NCI-H1694 (cell line): ENCODE data around the gene ZNF362.
"Not testable (repeated sequence)": the region's sequence is repeated elsewhere in the genome, so short reads cannot be mapped to it uniquely, and the experiment has no call there.

Experiments used
- DNase-seq: peaks from one replicate; lab custom pipeline; 2025; lab: John Stamatoyannopoulos, UW

The ZNF362 gene

DNA sequence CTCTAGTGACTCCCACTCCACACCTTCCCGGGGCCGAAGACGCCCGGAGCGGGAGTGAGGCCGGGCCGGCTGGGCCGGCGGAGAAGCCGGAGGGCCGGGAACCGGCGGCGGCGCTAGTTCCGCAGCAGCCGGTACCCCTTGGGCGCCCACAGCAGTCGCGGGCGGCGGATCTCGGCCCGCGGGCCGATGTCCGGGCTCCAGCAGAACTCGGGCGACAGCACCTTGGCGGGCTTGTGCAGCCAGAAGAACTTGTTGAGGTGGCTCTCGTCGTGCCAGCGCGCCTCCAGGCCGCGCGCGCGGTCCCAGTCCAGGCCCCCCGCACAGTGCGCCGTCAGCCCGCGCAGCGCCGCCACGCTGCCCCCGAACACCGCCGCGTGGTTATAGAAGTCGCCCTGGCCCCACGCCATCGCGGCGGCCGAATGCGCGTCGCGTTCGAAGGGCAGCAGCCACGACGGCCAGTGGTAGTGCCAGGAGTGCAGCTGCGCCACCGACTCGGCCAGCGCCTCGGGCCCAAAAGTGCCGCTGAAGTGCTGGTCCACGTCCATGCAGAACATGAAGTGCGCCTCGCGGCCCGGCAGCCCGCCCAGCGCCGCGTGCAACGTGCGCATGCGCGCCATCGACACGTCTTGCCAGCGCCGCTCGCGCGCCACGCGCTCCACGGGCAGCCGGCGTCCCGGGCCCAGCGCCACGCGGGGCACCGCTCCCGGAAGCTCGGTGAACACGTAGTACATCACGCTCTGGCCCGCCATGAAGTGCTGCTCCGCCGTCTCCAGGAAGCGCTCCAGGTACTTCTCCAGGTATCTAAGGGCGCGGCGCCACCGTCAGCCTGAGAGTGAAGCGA lies 50.6 kb downstream of the ZNF362 start:
- no peak for DNase-seq

- DNase-seq, result no peak
Measured at GRCh38 chr1:33307494-33307864, 51.2 kb downstream of the ZNF362 start.

GRCh38 chr1:33309351-33309750 lies 53.1 kb downstream of the ZNF362 start:
- not testable (repeated sequence) for DNase-seq

DNA sequence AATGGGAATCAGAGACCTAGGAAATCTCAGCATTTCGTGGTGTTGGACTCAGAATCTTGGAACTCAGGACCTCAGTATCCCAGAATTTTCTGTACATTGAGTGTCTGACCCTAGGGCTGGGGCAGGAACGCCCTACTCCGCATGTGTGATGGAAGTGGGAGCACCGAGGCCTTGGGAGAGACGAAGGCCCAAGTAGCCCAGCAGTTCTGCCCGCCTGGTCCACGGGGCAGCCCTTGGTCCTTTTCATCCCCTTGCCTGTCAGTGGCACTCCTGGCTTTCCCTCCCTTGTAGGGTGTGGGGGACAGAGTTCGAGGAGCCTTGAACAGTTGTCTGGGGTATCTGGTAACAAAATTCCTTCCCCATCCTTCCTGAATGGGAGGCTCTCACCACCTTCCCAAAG lies 54.4 kb downstream of the ZNF362 start:
- no peak for DNase-seq

- no peak for DNase-seq
Measured at GRCh38 chr1:33311706-33312412, 55.6 kb downstream of the ZNF362 start.

GRCh38 chr1:33312413-33312749 lies 56.1 kb downstream of the ZNF362 start:
- DNase-seq, result no peak

GRCh38 chr1:33314416-33314815 lies 58.1 kb downstream of the ZNF362 start:
- DNase-seq, result no peak

- no peak for DNase-seq
Measured at GRCh38 chr1:33316601-33317000, 60.3 kb downstream of the ZNF362 start.

DNA sequence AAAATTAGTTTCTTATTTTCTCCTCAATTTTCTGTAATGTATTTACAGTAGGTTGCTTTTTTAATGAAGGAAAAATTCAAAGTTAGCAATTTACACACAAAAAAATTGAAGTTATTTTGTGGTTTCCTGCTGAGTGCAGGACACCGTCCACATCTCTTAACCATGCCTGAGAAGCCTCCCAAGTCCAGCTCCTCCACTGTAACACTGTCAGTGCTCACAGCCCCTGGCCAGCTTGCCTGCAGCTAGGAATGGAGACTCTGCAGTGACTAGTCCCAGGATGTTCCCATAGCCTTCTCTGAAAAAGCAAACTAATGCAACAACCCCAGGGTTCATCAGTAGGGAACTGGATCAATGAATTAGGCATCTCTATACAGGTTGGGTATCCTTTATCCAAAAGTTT lies 61.1 kb downstream of the ZNF362 start:
- DNase-seq, result no peak

- DNase-seq, result no peak
Measured at GRCh38 chr1:33317946-33318345, 61.7 kb downstream of the ZNF362 start.

- no peak for DNase-seq
Measured at GRCh38 chr1:33319186-33319948, 63.1 kb downstream of the ZNF362 start.

DNA sequence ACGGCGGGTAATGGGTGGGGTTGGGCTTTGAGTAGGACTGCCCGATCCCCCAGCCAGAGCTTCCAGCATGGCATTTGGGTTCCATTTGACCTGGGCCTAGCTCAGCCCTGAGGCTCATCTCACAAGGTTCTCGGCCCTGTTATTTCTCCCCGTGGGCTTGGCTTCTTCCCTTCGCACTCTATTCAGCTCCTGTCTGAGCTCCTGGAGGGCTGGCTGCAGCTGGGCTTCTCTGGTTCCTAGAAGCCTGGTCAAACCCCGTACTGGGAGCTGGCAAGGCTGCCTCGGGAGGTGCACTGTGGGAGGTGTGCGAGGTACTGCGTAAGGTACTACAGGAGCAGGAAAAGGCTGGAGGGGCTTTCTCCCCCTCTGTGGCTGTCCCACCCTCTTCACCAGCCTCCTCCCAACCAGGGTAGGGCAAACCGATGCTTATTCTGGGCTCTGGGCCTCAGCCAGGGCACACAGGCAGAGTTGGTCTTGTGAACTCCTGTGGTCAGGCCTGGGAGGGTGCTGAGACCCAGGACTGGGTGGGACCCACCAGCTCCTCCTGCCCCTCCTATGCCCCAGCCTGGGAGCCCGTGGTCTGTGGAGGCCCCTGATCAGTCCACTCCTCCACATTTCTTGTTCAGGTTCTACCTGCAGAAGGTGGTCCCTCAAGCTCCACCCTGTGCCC lies 63.8 kb downstream of the ZNF362 start:
- no peak for DNase-seq

DNA sequence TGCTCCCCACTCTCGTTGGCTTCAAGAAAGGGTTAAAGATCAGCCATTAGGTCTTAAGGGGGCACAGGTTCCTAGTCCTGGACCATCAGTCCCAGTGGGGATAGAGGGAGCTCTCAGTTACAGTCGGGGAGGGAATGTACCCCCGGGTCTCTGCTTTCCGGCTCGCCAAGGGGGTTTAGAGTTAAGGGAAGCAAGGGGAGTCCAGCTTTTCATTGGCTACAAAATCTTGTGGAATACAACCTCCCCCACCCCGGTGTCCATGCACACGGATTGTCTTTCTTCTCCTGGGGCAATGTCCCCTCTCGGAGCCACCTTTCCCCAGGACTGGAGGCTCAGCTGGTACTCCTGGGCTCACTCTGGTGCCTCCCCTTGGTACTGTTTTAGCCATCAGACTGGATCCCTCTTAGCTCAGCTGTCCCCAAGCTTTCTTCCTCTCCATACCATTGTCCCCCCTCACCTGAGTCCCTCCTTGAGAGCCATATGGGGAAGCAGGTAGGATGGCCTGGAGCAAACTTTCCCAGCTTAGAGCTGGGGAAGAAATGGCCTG lies 64.4 kb downstream of the ZNF362 start, which contains the start of gene A3GALT2:
Gene A3GALT2, minus strand, starts transcription at position 480 of the 547 bp plus-strand sequence. Its CDS starts 0 bp downstream, at position 480.
- no peak for DNase-seq

GRCh38 chr1:33321178-33321577 lies 64.9 kb downstream of the ZNF362 start:
- no peak for DNase-seq

DNA sequence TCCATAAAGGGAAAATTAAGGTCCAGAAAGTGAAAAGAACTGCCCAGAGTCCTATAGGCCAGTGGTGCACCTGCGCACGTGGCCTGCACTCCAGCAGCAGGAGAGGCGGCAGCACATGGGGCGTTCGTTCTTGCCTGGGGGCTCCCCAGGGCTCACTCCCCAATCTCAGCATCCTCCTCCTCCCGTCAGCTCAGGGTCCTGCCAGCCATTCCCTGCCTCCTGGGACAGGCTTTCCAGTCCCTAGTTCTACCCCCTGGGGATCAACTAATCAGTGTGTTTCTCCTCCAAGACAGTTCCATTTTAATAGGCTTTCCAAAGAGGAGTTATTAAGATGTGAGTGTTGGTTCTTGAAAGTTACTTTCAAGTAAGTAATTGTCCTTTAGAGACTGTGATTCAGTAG lies 65.8 kb downstream of the ZNF362 start:
- DNase-seq, result no peak

DNA sequence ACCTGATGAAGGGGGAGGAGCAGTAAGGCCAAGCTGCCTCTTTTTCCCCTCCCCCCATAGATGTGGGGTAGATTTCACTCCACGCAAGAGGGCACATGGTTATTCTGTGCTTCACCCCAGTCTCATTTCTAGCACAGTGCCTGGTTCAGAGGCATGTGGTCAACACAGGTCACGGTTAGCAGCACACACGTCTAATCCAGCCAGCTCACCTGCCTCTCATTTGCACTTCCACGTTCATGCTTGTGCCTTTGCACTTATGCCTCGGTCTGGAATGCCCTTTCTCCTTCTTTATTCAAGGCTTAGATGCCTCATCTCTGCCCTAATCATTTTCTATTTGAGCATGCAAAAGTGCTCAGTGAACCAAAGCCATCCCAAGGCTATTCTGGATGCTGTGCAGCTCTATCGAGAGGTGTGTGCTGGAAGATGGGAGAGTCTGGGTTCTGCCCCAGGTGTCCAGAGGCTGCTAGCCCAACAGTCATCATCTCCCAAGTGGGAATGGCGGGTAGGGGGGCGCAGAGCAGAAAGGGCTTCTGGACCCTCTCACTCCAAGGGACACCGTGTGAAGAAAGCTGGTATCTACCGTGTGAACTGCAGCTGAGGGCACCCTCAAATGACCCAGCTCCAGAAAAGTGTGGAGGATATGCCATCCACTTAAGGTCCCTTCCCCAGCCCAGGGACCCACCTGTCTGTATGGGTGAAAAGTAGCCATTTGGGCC lies 66.7 kb downstream of the ZNF362 start:
- no peak for DNase-seq

DNA sequence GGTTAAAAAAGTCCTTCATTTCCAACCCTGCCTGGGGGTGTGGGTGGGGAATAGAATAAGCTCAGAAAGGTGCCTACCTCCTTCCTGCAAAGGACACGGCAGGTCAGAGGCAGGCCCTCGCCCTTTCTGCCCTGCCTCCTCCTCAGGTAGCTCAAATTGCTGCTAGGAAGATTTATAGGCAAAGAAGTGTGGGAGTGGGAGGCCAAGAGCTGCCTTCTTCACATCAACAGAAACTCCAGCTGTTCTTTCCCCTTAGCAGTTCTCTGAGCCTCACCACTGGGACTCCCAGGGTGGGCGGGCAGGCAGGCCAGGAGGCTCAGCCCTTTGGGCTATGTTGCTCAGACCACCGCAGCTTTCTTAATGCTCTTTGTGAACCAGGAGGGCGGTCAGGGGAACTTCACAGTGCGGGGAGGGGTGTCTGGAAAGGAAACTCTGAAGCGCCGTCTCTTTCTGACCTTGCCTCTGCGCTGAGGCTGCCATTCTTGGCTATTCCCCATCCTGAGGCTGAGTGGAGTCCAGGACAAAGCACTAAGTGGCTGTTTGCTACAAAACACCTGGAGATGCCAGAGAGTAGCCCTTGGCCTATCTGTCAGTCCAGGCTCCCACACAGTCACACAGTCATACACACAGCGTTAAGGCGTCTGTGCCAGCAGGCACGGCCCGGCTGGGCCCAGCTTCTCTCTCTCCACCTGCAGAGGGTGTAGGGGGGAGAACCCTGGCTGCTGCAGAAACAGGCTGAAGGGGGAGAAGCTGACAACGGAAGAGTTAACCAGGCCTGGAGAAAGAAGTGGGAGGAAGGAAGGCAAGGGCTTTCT lies 67.6 kb downstream of the ZNF362 start:
- DNase-seq, result no peak

- no peak for DNase-seq
Measured at GRCh38 chr1:33324677-33325575, 68.6 kb downstream of the ZNF362 start.

DNA sequence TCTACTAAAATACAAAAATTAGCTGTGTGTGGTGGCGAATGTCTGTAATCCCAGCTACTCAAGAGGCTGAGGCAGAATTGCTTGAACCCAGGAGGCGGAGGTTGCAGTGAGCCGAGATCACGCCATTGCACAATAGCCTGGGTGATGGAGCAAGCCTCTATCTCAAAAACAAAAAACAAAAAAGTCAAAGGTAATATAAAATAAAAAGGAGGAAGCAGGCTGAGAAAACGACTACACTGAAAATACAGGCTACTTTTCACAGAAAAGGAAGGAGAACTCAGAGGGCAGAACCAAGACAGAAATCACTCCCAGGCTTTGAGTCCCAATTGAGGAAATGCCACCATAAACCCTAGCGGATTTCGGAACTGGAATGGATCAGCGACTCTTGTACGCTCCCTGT lies 70.5 kb downstream of the ZNF362 start:
- DNase-seq, result no peak
